HCT116 (cell line): Measurements from ENCODE around the gene MXRA8. TPM values are rescaled to one million over a fixed set of nuclear protein-coding genes. Genes with fewer than 3 reads are reported as not detected.

Experiments used
- ATAC-seq: fragments of 200-7000 bp; cut with Tn5 transposase; 2 replicates; pipeline ENCODE4 v1.9.1; 2020; ENCODE audit warnings: mild to moderate bottlenecking, moderate library complexity
- BruUV-seq: library from RNA; stranded (reverse); fragments of 400-500 nt; replicated peaks from 2 replicates; lab custom pipeline; 2021; lab: Mats Ljungman, UMichigan
- CTCF ChIA-PET: fragments of 300-600 bp; sonication (Branson Sonifier 250); formaldehyde crosslinking; loops from one replicate; lab custom pipeline; 2021; ENCODE audit warnings: antibody characterized with exemption; lab: Charles Lee
- POLR2A ChIA-PET: fragments of 300-600, 350-600 bp; sonication (Branson Sonifier 250); formaldehyde crosslinking; loops from one replicate; lab custom pipeline; 2021; ENCODE audit warnings: antibody characterized with exemption; lab: Charles Lee
- RAD21 ChIA-PET, 2 experiments: fragments of 300-600 bp; sonication (Branson Sonifier 250); formaldehyde crosslinking; loops; one replicate each; lab custom pipeline; 2023; ENCODE audit warnings: low total read pairs in 2 of 2; ENCODE audit not compliant: uncharacterized antibody in 2 of 2, unreplicated experiment in 2 of 2, low non-redundant PET in 1 of 2; lab: Charles Lee
- DNase-seq: peaks from one replicate; pipeline ENCODE4 v3.0.0-alpha.2; 2010; ENCODE audit warnings: low read depth, low spot score
- H2AFZ ChIP-seq: fragments of 200-600 bp; shearing (Covaris generic), sonication (generic); 2 replicates; pipeline ENCODE4 v1.6.1; 2017; ENCODE audit warnings: low read depth, mixed run types, mixed read lengths, antibody characterized with exemption, low read length; ENCODE audit not compliant: poor library complexity, severe bottlenecking
- H3K27ac ChIP-seq: 2 replicates; pipeline ENCODE4 v1.5.1; 2012; ENCODE audit warnings: low read depth, low read length
- H3K27me3 ChIP-seq: fragments of 200-600 bp; sonication (generic); 2 replicates; pipeline ENCODE4 v1.6.1; 2016; ENCODE audit warnings: mixed run types, low read length, mixed read lengths; ENCODE audit not compliant: insufficient read depth
- H3K36me3 ChIP-seq, 2 experiments: fragments of 200-500 bp in 1 of 2; fragments of 200-600 bp in 1 of 2; sonication (Bioruptor generic) in 1 of 2; sonication (generic) in 1 of 2; 2 replicates each; pipeline versions ENCODE4 v1.5.1 to v1.6.1; 2014 to 2016; ENCODE audit warnings: low read length in 2 of 2, inconsistent platforms in 1 of 2, mixed read lengths in 1 of 2, mixed run types in 1 of 2; ENCODE audit not compliant: insufficient read depth in 2 of 2, control insufficient read depth in 1 of 2
- H3K4me1 ChIP-seq, 2 experiments: fragments of 200-600 bp in 1 of 2; sonication (generic) in 1 of 2; 2 replicates each; pipeline versions ENCODE4 v1.5.1 to v1.6.1; 2012 to 2017; ENCODE audit warnings: low read length in 2 of 2, inconsistent platforms in 1 of 2, mild to moderate bottlenecking in 1 of 2, mixed read lengths in 1 of 2, mixed run types in 1 of 2, moderate library complexity in 1 of 2; ENCODE audit not compliant: insufficient read depth in 2 of 2, control insufficient read depth in 1 of 2
- H3K4me2 ChIP-seq: fragments of 200-600 bp; sonication (generic); 2 replicates; pipeline ENCODE4 v1.6.1; 2017; ENCODE audit warnings: mixed run types, low read length, mixed read lengths
- H3K4me3 ChIP-seq, 2 experiments: fragments of 200-600 bp in 1 of 2; sonication (generic) in 1 of 2; replicated peaks in 1 of 2; 2 replicates each; pipeline ENCODE4 v1.5.1; 2011 to 2016; ENCODE audit warnings: low read length in 2 of 2, control low read depth in 1 of 2, low read depth in 1 of 2, mild to moderate bottlenecking in 1 of 2, mixed read lengths in 1 of 2, mixed run types in 1 of 2
- H3K79me2 ChIP-seq: fragments of 200-600 bp; sonication (generic); 2 replicates; pipeline ENCODE4 v1.6.1; 2017; ENCODE audit warnings: mild to moderate bottlenecking, mixed run types, low read length, moderate library complexity, mixed read lengths; ENCODE audit not compliant: insufficient read depth
- H3K9ac ChIP-seq: fragments of 200-600 bp; sonication (generic); 2 replicates; pipeline ENCODE4 v1.6.1; 2016; ENCODE audit warnings: low read length, mixed read lengths
- H3K9me2 ChIP-seq: fragments of 200-600 bp; sonication (generic), shearing (Covaris generic); 2 replicates; pipeline ENCODE4 v1.6.1; 2017; ENCODE audit warnings: mixed run types, mild to moderate bottlenecking, moderate library complexity; ENCODE audit not compliant: insufficient read depth
- H3K9me3 ChIP-seq, 2 experiments: fragments of 200-500 bp in 1 of 2; fragments of 200-600 bp in 1 of 2; sonication (Bioruptor generic) in 1 of 2; sonication (generic) in 1 of 2; 2 replicates each; pipeline ENCODE4 v1.6.1; 2014 to 2017; ENCODE audit warnings: low read length in 2 of 2, mixed read lengths in 2 of 2, inconsistent platforms in 1 of 2, low read depth in 1 of 2, mild to moderate bottlenecking in 1 of 2, mixed run types in 1 of 2, moderate library complexity in 1 of 2; ENCODE audit not compliant: control insufficient read depth in 1 of 2, insufficient read depth in 1 of 2
- H4K20me1 ChIP-seq: fragments of 200-600 bp; sonication (generic), shearing (Covaris generic); 2 replicates; pipeline ENCODE4 v1.6.1; 2017; ENCODE audit warnings: mixed run types, mild to moderate bottlenecking, moderate library complexity; ENCODE audit not compliant: insufficient read depth
- EGR1 ChIP-seq: IDR thresholded peaks from 2 replicates; pipeline ENCODE4 v1.6.1; 2012; ENCODE audit warnings: low read depth
- EZH2phosphoT487 ChIP-seq: fragments of 200-600 bp; IDR thresholded peaks from 2 replicates; pipeline ENCODE4 v1.6.1; 2018; ENCODE audit warnings: antibody characterized with exemption, borderline replicate concordance
- MAX ChIP-seq: IDR thresholded peaks from 2 replicates; pipeline ENCODE4 v1.6.1; 2012
- POLR2AphosphoS5 ChIP-seq: IDR thresholded peaks from 2 replicates; pipeline ENCODE4 v1.6.1; 2011; ENCODE audit warnings: mild to moderate bottlenecking, low read depth, low read length, moderate library complexity
- REST ChIP-seq: IDR thresholded peaks from 2 replicates; pipeline ENCODE4 v1.6.1; 2012; ENCODE audit warnings: low read depth
- SIN3A ChIP-seq: IDR thresholded peaks from 2 replicates; pipeline ENCODE4 v1.6.1; 2012; ENCODE audit warnings: low read depth
- SP1 ChIP-seq: IDR thresholded peaks from 2 replicates; pipeline ENCODE4 v1.6.1; 2012; ENCODE audit warnings: low read depth
- SRF ChIP-seq: IDR thresholded peaks from 2 replicates; pipeline ENCODE4 v1.6.1; 2012; ENCODE audit warnings: low read depth
- YY1 ChIP-seq: IDR thresholded peaks from 2 replicates; pipeline ENCODE4 v1.6.1; 2011; ENCODE audit warnings: low read length, low read depth, moderate library complexity, mild to moderate bottlenecking; ENCODE audit not compliant: insufficient replicate concordance; ENCODE audit errors: extremely low read depth
- ZBTB33 ChIP-seq: IDR thresholded peaks from 2 replicates; pipeline ENCODE4 v1.6.1; 2011; ENCODE audit warnings: mild to moderate bottlenecking, low read length, moderate library complexity; ENCODE audit not compliant: insufficient replicate concordance; ENCODE audit errors: extremely low read depth
- intact Hi-C: fragments of 100-400 bp; cut with micrococcal nuclease; formaldehyde crosslinking; loops from 2 replicates; pipeline ENCODE4 v1.10.0; 2022
- total RNA-seq: library from RNA; stranded (reverse); gene quantifications from one replicate; pipeline ENCODE4 v1.2.1, GENCODE V29; 2021; ENCODE audit not compliant: unreplicated experiment

MXRA8 gene
- total RNA-seq, 1 experiment from 2014 or later = 0.74 TPM

DNA sequence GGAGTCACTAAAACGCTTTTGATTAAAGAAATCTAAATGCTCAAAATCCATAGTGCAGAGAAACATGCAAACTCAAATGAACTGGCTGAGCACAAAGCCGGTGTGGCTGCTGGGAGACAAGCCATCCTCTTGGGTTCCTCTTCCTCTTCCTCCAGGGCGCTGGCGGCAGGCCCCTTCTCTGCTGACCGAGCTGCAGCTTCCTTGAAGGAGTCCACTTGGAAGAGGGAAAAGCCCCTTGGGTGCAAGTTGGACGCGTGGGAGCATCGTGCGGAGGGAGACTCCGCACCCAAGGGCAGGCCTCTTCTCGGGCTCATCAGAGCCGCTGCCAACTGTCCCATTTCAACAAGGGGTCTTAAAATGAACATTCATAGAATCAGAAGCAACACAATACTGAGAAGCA is 32.9 kb upstream of the MXRA8 start (continued):
- no peak for TF ChIP-seq ZBTB33
- no peak for TF ChIP-seq SRF
- TF ChIP-seq, all 23 proteins: peak for 0

GRCh38 chr1:1390675-1391074 is 32.3 kb upstream of the MXRA8 start:
- ATAC-seq (no peak), DNase-seq (no peak)
- Histone ChIP-seq H3K4me2 (no peak overlapping the region), H3K9ac (no peak overlapping the region), H3K9me2 (no peaks in the 10 kb centered on the region), H3K4me3 (no peak overlapping the region), H3K27me3 (no peaks in the 10 kb centered on the region), H3K27ac (no peak overlapping the region), H4K20me1 (peaks cover 11% of the 10 kb centered on the region; the same call in 1 of the 2 replicates), H3K79me2 (peaks cover 64% of the 10 kb centered on the region), H3K36me3 (peaks cover 75 to 90% of the 10 kb centered on the region in 2 experiments), H3K9me3 (no peaks in the 10 kb centered on the region), H3K4me1 (no peaks in the 10 kb centered on the region), H2AFZ (no peak overlapping the region)
- CTCF ChIA-PET = interaction anchor here (0.9 kb wide), 1 partner anchor 12 kb away, joined by 5 read pairs; no protein-coding TSS in a partner anchor
- no peak for TF ChIP-seq EZH2phosphoT487
- TF ChIP-seq SP1 = no peak
- TF ChIP-seq POLR2AphosphoS5 = no peak
- TF ChIP-seq YY1 = no peak
- no peak for TF ChIP-seq SIN3A
- TF ChIP-seq MAX = no peak
- no peak for TF ChIP-seq EGR1
- no peak for TF ChIP-seq REST
- no TSS peak for BruUV-seq
- RAD21 ChIA-PET = no interaction called here
- POLR2A ChIA-PET = interaction anchor here (1.4 kb wide), 1 partner anchor 8 kb away, joined by 4 read pairs; the partner anchor contains the start of gene CCNL2
- intact Hi-C loops = no loop called here
